ENCODE measurements around the gene RCBTB1. TPM values are rescaled to one million over a fixed set of nuclear protein-coding genes. Genes with fewer than 3 reads are reported as not detected.
A peak's percentile ranks its signal among the peaks of the same experiment; 100 is the strongest.

The RCBTB1 gene
- total and polyA plus RNA-seq, 10 of the 15 experiments (the other 5 are each of a cell fraction or from before 2014, with no cell fraction given) = 5.1 to 13.5 (median 11.2) TPM

DNA sequence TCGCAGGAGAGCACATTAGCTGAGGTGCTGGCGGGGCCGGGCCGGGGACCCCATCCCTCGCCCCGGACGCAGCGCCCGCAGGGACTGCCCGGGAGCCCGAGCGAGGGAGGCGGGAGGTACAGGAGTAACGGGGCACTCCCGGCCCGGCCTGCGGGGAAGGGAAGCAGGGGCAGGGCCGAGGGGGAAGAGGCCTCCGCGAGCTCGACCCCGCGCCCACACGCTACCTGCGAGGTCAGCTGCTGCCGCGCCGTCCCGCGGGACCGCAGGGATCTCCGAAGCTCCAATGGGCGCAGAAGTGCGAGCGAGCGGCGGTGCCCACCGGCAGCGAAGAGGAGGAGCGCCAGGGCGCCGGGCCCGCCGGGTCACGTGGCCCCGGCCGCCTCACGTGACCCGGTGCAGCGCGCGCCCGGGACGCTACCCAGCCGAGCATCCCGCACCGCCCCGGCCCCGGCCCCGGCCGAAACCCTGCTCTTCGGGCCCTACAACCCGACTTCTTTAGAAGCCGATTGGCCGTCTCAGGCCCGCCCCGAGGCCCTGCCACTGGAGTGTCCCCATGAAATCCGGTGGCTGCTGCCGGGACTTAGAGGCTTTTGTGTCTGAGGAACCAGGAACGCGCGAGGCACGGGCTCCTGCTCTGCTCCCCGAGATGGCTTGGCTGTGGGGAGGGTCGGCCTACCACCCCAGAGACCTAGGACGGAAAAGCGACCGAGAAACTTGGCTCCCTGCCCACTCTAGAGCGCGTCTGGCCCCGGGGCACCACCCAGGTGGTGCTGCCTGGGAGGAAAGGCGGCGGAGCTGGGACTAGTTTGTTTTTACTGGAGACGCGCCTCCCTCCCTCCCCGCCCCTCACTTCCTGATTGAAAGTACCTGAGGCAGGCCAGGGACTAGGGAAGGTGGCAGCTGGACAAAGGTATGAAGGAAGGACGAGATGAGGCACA, at the start of gene RCBTB1 (continued):
- no peak for TF ChIP-seq SMC3 (IDR thresholded peaks at IDR 0.05; ENCODE audit: borderline replicate concordance, low read length)
- no peak for TF ChIP-seq YBX1 (IDR thresholded peaks at IDR 0.05)
- TF ChIP-seq, protein P1, sequence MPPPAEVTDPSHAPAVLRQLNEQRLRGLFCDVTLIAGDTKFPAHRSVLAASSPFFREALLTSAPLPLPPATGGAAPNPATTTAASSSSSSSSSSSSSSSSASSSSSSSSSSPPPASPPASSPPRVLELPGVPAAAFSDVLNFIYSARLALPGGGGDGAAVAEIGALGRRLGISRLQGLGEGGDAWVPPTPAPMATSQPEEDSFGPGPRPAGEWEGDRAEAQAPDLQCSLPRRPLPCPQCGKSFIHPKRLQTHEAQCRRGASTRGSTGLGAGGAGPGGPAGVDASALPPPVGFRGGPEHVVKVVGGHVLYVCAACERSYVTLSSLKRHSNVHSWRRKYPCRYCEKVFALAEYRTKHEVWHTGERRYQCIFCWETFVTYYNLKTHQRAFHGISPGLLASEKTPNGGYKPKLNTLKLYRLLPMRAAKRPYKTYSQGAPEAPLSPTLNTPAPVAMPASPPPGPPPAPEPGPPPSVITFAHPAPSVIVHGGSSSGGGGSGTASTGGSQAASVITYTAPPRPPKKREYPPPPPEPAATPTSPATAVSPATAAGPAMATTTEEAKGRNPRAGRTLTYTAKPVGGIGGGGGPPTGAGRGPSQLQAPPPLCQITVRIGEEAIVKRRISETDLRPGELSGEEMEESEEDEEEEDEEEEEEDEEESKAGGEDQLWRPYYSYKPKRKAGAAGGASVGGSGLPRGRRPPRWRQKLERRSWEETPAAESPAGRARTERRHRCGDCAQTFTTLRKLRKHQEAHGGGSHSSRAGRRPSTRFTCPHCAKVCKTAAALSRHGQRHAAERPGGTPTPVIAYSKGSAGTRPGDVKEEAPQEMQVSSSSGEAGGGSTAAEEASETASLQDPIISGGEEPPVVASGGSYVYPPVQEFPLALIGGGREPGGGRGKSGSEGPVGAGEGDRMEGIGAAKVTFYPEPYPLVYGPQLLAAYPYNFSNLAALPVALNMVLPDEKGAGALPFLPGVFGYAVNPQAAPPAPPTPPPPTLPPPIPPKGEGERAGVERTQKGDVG (CRISPR knock-in tag; IDR thresholded peaks at IDR 0.05) = no peak
- no peak for TF ChIP-seq SMARCA5 (IDR thresholded peaks at IDR 0.05)
- TF ChIP-seq HDGF (IDR thresholded peaks at IDR 0.05) = no peak
- TF ChIP-seq MTA3 (IDR thresholded peaks at IDR 0.05; ENCODE audit: borderline replicate concordance, low read length) = no peak
- no peak for TF ChIP-seq PAX5 (IDR thresholded peaks at IDR 0.05; ENCODE audit: borderline replicate concordance, low read depth, low read length)
- TF ChIP-seq KDM1A (IDR thresholded peaks at IDR 0.05; ENCODE audit: borderline replicate concordance) = no peak
- TF ChIP-seq, protein P2, sequence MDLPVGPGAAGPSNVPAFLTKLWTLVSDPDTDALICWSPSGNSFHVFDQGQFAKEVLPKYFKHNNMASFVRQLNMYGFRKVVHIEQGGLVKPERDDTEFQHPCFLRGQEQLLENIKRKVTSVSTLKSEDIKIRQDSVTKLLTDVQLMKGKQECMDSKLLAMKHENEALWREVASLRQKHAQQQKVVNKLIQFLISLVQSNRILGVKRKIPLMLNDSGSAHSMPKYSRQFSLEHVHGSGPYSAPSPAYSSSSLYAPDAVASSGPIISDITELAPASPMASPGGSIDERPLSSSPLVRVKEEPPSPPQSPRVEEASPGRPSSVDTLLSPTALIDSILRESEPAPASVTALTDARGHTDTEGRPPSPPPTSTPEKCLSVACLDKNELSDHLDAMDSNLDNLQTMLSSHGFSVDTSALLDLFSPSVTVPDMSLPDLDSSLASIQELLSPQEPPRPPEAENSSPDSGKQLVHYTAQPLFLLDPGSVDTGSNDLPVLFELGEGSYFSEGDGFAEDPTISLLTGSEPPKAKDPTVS (IDR thresholded peaks at IDR 0.05; ENCODE audit: low read depth, low read length) = no peak
- TF ChIP-seq SMAD1 (IDR thresholded peaks at IDR 0.05; ENCODE audit: low read depth, partially characterized antibody) = no peak
- TF ChIP-seq ZNF622 (IDR thresholded peaks at IDR 0.05) = no peak
- TF ChIP-seq SMAD5 (IDR thresholded peaks at IDR 0.05; ENCODE audit: low read depth) = no peak
- no peak for TF ChIP-seq ZNF384 (IDR thresholded peaks at IDR 0.05; ENCODE audit: borderline replicate concordance, low read depth, low read length)
- 0 out of 2 replicates have a peak, but pooled peaks have one; percentile 41 for TF ChIP-seq ASH2L (IDR thresholded peaks at IDR 0.05; ENCODE audit: borderline replicate concordance, low read depth)
- TF ChIP-seq CBX3 (IDR thresholded peaks at IDR 0.05; ENCODE audit: borderline replicate concordance, low read depth) = no peak
- TF ChIP-seq, protein P3, sequence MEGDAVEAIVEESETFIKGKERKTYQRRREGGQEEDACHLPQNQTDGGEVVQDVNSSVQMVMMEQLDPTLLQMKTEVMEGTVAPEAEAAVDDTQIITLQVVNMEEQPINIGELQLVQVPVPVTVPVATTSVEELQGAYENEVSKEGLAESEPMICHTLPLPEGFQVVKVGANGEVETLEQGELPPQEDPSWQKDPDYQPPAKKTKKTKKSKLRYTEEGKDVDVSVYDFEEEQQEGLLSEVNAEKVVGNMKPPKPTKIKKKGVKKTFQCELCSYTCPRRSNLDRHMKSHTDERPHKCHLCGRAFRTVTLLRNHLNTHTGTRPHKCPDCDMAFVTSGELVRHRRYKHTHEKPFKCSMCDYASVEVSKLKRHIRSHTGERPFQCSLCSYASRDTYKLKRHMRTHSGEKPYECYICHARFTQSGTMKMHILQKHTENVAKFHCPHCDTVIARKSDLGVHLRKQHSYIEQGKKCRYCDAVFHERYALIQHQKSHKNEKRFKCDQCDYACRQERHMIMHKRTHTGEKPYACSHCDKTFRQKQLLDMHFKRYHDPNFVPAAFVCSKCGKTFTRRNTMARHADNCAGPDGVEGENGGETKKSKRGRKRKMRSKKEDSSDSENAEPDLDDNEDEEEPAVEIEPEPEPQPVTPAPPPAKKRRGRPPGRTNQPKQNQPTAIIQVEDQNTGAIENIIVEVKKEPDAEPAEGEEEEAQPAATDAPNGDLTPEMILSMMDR (IDR thresholded peaks at IDR 0.05 in 2 of 3, conservative IDR thresholded peaks at IDR 0.05 in 1 of 3; ENCODE audit: control insufficient read depth in 2 of 3, extremely low read depth in 1 of 3, insufficient read depth in 1 of 3, low read depth in 3 of 3, low read length in 3 of 3) = no peak
- TF ChIP-seq CHD2 (IDR thresholded peaks at IDR 0.05; ENCODE audit: borderline replicate concordance, low read depth, low read length) = no peak
- no peak for TF ChIP-seq NFYA (IDR thresholded peaks at IDR 0.05; ENCODE audit: borderline replicate concordance, low read depth, low read length)
- no peak for TF ChIP-seq RAD21 (IDR thresholded peaks at IDR 0.05; ENCODE audit: insufficient read depth, low read depth, low read length)
- TF ChIP-seq SP1 (IDR thresholded peaks at IDR 0.05; ENCODE audit: low read depth, low read length) = no peak
- TF ChIP-seq SRF (IDR thresholded peaks at IDR 0.05; ENCODE audit: low read depth in 2 of 2, low read length in 2 of 2) = no peak
- no peak for TF ChIP-seq HDAC2 (IDR thresholded peaks at IDR 0.05)
- no peak for TF ChIP-seq EP300 (IDR thresholded peaks at IDR 0.05; ENCODE audit: borderline replicate concordance in 1 of 2, control insufficient read depth in 1 of 2, low read depth in 2 of 2, low read length in 2 of 2)
- TF ChIP-seq ZNF274 (IDR thresholded peaks at IDR 0.05; ENCODE audit: insufficient read depth, insufficient read length) = no peak

Measured in GM12878 (cell line).